K562 (cell line): ENCODE data around the gene POLG. TPM values are rescaled to one million over a fixed set of nuclear protein-coding genes. Genes with fewer than 3 reads are reported as not detected.

ENCODE experiments used
- BRD9 ChIP-seq: fragments of 450-650 bp; IDR thresholded peaks from 2 replicates; pipeline ENCODE4 v1.6.1; 2018; ENCODE audit warnings: low read depth; ENCODE audit not compliant: partially characterized antibody
- CSDE1 ChIP-seq, 2 experiments: fragments of 450-650 bp; IDR thresholded peaks; 2 replicates each; pipeline ENCODE4 v1.6.1; 2016; ENCODE audit warnings: mild to moderate bottlenecking in 1 of 2
- DIDO1 ChIP-seq: fragments of 450-650 bp; IDR thresholded peaks from 2 replicates; pipeline ENCODE4 v1.6.1; 2016; ENCODE audit warnings: low read depth, missing biosample characterization, missing genetic modification characterization
- ELF2 ChIP-seq: fragments of 250-450 bp; sonication (Bioruptor Pico); IDR thresholded peaks from 2 replicates; pipeline ENCODE4 v1.5.0; 2021; ENCODE audit warnings: mild to moderate bottlenecking
- HDAC1 ChIP-seq, 2 experiments: fragments of 450-650 bp; IDR thresholded peaks; 2 replicates each; pipeline ENCODE4 v1.6.1; 2016 to 2017; ENCODE audit warnings: inconsistent platforms in 1 of 2, mild to moderate bottlenecking in 1 of 2, moderate library complexity in 1 of 2
- MBD2 ChIP-seq: sonication (generic); IDR thresholded peaks from 2 replicates; pipeline ENCODE4 v1.6.1; 2016; ENCODE audit warnings: low read depth, borderline replicate concordance
- NBN ChIP-seq: fragments of 450-650 bp; IDR thresholded peaks from 2 replicates; pipeline ENCODE4 v1.6.1; 2016; ENCODE audit warnings: low read depth, mild to moderate bottlenecking
- SMAD4 ChIP-seq: fragments of 250-450 bp; sonication (Bioruptor Pico); conservative IDR thresholded peaks from 2 replicates; pipeline ENCODE4 v1.8.0; 2021; ENCODE audit warnings: inconsistent platforms, mild to moderate bottlenecking, moderate library complexity
- ZNF23 ChIP-seq: fragments of 250-450 bp; sonication (Bioruptor Pico); IDR thresholded peaks from 2 replicates; pipeline ENCODE4 v1.4.0; 2020; ENCODE audit warnings: mild to moderate bottlenecking
- ZNF583 ChIP-seq: fragments of 250-450 bp; sonication (Bioruptor Pico); IDR thresholded peaks from 2 replicates; pipeline ENCODE4 v1.4.0; 2020
- polyA plus RNA-seq, 8 experiments: library from polyadenylated mRNA; depleted of rRNA in 4 of 8; stranded (reverse) in 5 of 8; unstranded in 3 of 8; fragments of >200 nt; fragmentation: Nextera tagmentation in 2 of 8; fragmentation: Illumina TruSeq in 1 of 8; extraction: Ambion mirVana in 2 of 8; extraction: Trizol in 1 of 8; gene quantifications; 2 replicates each; pipeline versions ENCODE4 v1.2.1 to v1.2.3, GENCODE V29; 2011 to 2014; ENCODE audit warnings: inconsistent platforms in 1 of 8, missing spikeins in 1 of 8
- total RNA-seq, 7 experiments: library from RNA; depleted of rRNA in 6 of 7; stranded (reverse); fragments of >200 nt in 6 of 7; fragmentation: Illumina TruSeq in 2 of 7; extraction: Trizol in 2 of 7; gene quantifications; 2 replicates each; pipeline versions ENCODE4 v1.2.1 to v1.2.3, GENCODE V29; 2011 to 2021; ENCODE audit warnings: low replicate concordance in 1 of 7
- TF ChIP-seq, protein P1 (sequence below): IDR thresholded peaks from 2 replicates; pipeline ENCODE4 v1.6.1; 2012; ENCODE audit warnings: low read depth, low read length, improper control_type of control experiment, borderline replicate concordance
- TF ChIP-seq, protein P2 (sequence below): sonication (generic); formaldehyde crosslinking; IDR thresholded peaks from 2 replicates; pipeline ENCODE4 v1.8.0; 2023; ENCODE audit warnings: mild to moderate bottlenecking, missing genetic modification reagents
- TF ChIP-seq, protein P3 (sequence below): fragments of 200-400 bp; formaldehyde crosslinking; IDR thresholded peaks from 2 replicates; pipeline ENCODE4 v1.6.1; 2017; ENCODE audit warnings: mild to moderate bottlenecking, low read depth, low read length, moderate library complexity
- TF ChIP-seq, protein P4 (sequence below): sonication (generic); formaldehyde crosslinking; IDR thresholded peaks from 2 replicates; pipeline ENCODE4 v1.8.1; 2023; ENCODE audit warnings: mild to moderate bottlenecking, missing genetic modification reagents

The POLG gene
- total and polyA plus RNA-seq, 9 of the 15 experiments (the other 6 are each of a cell fraction or from before 2014, with no cell fraction given): 15.2 to 83.8 (median 38.6) TPM

DNA sequence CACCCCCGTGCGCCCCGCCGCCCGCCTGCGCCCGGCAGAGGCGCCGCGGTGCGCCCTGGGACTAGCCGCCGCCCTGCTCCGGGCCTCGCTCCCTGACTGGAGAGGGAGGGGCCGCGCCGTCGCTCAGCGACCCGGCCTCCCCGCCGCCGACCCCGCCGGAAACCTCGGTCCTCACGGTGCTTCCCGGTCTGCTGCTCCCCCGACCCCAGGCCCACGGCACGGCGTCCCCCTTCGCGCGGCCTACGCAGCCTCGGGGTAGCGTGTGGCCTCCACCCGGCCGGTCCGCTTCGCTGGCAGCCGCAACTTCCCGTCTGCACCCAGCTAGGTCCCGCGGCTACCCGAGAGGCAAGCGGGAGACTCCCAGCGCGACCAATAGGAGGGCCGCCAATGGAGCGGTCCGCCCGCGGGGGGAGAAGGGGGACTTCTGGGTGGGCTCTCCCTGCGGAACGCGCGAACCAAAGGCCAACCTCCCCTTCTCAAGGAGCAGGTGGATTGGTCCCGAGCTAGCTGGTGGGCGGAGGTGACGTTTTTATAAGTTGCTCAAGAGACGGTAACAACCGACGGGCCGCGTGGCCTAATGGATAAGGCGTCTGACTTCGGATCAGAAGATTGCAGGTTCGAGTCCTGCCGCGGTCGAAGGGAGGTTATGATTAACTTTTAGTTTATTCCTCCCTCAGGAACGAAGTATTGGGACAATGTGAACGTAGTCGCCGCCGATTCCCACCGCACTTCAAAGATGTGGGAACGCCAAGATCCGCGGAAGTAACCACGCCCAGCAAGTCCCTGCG lies at the start of gene POLG (continued):
- peak; percentile 63 to 88 for TF ChIP-seq HDAC1 (IDR thresholded peaks at IDR 0.05)
- TF ChIP-seq, protein P1, sequence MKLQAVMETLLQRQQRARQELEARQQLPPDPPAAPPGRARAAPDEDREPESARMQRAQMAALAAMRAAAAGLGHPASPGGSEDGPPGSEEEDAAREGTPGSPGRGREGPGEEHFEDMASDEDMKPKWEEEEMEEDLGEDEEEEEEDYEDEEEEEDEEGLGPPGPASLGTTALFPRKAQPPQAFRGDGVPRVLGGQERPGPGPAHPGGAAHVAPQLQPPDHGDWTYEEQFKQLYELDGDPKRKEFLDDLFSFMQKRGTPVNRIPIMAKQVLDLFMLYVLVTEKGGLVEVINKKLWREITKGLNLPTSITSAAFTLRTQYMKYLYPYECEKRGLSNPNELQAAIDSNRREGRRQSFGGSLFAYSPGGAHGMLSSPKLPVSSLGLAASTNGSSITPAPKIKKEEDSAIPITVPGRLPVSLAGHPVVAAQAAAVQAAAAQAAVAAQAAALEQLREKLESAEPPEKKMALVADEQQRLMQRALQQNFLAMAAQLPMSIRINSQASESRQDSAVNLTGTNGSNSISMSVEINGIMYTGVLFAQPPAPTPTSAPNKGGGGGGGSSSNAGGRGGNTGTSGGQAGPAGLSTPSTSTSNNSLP: peak; percentile 75
- TF ChIP-seq ZNF23 (CRISPR knock-in tag): no peak
- TF ChIP-seq BRD9: peak; percentile 99
- no peak for TF ChIP-seq DIDO1
- TF ChIP-seq ZNF583 (CRISPR knock-in tag): no peak
- peak in 1 of 2 experiments; percentile 79; a peak in 2 of 4 replicates for TF ChIP-seq CSDE1 (IDR thresholded peaks at IDR 0.05)
- TF ChIP-seq, protein P2, sequence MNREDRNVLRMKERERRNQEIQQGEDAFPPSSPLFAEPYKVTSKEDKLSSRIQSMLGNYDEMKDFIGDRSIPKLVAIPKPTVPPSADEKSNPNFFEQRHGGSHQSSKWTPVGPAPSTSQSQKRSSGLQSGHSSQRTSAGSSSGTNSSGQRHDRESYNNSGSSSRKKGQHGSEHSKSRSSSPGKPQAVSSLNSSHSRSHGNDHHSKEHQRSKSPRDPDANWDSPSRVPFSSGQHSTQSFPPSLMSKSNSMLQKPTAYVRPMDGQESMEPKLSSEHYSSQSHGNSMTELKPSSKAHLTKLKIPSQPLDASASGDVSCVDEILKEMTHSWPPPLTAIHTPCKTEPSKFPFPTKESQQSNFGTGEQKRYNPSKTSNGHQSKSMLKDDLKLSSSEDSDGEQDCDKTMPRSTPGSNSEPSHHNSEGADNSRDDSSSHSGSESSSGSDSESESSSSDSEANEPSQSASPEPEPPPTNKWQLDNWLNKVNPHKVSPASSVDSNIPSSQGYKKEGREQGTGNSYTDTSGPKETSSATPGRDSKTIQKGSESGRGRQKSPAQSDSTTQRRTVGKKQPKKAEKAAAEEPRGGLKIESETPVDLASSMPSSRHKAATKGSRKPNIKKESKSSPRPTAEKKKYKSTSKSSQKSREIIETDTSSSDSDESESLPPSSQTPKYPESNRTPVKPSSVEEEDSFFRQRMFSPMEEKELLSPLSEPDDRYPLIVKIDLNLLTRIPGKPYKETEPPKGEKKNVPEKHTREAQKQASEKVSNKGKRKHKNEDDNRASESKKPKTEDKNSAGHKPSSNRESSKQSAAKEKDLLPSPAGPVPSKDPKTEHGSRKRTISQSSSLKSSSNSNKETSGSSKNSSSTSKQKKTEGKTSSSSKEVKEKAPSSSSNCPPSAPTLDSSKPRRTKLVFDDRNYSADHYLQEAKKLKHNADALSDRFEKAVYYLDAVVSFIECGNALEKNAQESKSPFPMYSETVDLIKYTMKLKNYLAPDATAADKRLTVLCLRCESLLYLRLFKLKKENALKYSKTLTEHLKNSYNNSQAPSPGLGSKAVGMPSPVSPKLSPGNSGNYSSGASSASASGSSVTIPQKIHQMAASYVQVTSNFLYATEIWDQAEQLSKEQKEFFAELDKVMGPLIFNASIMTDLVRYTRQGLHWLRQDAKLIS (CRISPR knock-in tag): no peak; the same call in 1 of the 2 replicates
- peak; percentile 54; the same call in 1 of the 2 replicates for TF ChIP-seq ELF2 (CRISPR knock-in tag)
- TF ChIP-seq, protein P3, sequence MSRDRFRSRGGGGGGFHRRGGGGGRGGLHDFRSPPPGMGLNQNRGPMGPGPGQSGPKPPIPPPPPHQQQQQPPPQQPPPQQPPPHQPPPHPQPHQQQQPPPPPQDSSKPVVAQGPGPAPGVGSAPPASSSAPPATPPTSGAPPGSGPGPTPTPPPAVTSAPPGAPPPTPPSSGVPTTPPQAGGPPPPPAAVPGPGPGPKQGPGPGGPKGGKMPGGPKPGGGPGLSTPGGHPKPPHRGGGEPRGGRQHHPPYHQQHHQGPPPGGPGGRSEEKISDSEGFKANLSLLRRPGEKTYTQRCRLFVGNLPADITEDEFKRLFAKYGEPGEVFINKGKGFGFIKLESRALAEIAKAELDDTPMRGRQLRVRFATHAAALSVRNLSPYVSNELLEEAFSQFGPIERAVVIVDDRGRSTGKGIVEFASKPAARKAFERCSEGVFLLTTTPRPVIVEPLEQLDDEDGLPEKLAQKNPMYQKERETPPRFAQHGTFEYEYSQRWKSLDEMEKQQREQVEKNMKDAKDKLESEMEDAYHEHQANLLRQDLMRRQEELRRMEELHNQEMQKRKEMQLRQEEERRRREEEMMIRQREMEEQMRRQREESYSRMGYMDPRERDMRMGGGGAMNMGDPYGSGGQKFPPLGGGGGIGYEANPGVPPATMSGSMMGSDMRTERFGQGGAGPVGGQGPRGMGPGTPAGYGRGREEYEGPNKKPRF: no peak
- TF ChIP-seq, protein P4, sequence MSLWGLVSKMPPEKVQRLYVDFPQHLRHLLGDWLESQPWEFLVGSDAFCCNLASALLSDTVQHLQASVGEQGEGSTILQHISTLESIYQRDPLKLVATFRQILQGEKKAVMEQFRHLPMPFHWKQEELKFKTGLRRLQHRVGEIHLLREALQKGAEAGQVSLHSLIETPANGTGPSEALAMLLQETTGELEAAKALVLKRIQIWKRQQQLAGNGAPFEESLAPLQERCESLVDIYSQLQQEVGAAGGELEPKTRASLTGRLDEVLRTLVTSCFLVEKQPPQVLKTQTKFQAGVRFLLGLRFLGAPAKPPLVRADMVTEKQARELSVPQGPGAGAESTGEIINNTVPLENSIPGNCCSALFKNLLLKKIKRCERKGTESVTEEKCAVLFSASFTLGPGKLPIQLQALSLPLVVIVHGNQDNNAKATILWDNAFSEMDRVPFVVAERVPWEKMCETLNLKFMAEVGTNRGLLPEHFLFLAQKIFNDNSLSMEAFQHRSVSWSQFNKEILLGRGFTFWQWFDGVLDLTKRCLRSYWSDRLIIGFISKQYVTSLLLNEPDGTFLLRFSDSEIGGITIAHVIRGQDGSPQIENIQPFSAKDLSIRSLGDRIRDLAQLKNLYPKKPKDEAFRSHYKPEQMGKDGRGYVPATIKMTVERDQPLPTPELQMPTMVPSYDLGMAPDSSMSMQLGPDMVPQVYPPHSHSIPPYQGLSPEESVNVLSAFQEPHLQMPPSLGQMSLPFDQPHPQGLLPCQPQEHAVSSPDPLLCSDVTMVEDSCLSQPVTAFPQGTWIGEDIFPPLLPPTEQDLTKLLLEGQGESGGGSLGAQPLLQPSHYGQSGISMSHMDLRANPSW (CRISPR knock-in tag): no peak; the same call in 1 of the 2 replicates
- TF ChIP-seq MBD2: peak; percentile 99
- TF ChIP-seq NBN: peak; percentile 76; the same call in 1 of the 2 replicates
- peak; percentile 81; the same call in 1 of the 2 replicates for TF ChIP-seq SMAD4
